GM10248 (cell line): ENCODE measurements around the gene MIER1.

Source experiments
- CTCF ChIA-PET: fragments of 300-600 bp; sonication (Branson Sonifier 250); formaldehyde crosslinking; extraction: SDS; loops from one replicate; lab custom pipeline; 2021; ENCODE audit warnings: antibody characterized with exemption; lab: Yijun Ruan, JAX
- POLR2A ChIA-PET: fragments of 350-650 bp; sonication (Branson Sonifier 250); formaldehyde crosslinking; extraction: SDS; loops from one replicate; lab custom pipeline; 2020; ENCODE audit warnings: antibody characterized with exemption; lab: Yijun Ruan, JAX
- DNase-seq: peaks from one replicate; pipeline ENCODE4 v3.0.0; 2012; ENCODE audit errors: extremely low spot score
- CTCF ChIP-seq: IDR thresholded peaks from 2 replicates; pipeline ENCODE4 v1.5.1; 2012; ENCODE audit warnings: mild to moderate bottlenecking, low read depth; ENCODE audit errors: extremely low read depth, missing control alignments, control extremely low read depth

Gene MIER1

DNA sequence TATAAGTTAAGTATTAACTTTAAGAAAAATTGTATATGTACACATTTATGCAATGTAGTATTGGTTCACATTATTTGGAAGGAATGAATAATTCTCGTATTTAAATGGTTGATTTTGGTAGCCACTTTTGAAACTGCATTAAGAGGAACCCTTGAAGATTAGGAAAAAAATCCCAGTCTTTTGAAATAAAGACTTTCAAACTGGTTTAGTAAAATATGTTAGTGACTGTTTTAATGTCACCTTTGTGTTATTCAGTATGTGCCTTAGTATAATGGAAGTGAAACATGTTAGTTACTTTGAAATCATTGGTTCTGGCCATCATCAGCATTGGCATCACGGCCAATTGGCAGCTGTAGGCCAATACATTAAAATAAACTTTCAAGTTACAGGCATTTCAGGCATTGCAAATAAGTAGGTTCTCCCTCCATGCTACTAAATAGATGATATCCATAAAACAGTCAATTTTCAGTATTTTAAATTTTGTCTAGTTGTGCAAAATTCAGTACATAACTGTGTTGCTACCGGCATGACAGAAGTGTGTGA, 4.4 kb downstream of the MIER1 start:
- TF ChIP-seq CTCF: no peak
- CTCF ChIA-PET: interaction anchor here (1.3 kb wide), 2 partner anchors 15 kb away, joined by 3 read pairs; no protein-coding TSS in a partner anchor
- POLR2A ChIA-PET: no interaction called here
- DNase-seq: no peak

- no peak for TF ChIP-seq CTCF
- ChIA-PET CTCF (interaction anchor here (1.3 kb wide), 2 partner anchors 15 kb away, joined by 3 read pairs; no protein-coding TSS in a partner anchor), POLR2A (no interaction called here)
- DNase-seq: no peak
These were observed 4.9 kb downstream of the MIER1 start for GRCh38 chr1:66929691-66929998.

GRCh38 chr1:66929999-66930822, 5.4 kb downstream of the MIER1 start:
- CTCF ChIA-PET: interaction anchor here (0.7 to 1.5 kb wide), 4 partner anchors 9 to 31 kb away, joined by 3 to 5 read pairs (median 3); no protein-coding TSS in a partner anchor
- TF ChIP-seq CTCF: peak; percentile 35
- POLR2A ChIA-PET: no interaction called here
- DNase-seq: peak; percentile 88

- TF ChIP-seq CTCF: no peak
- no peak for DNase-seq
- ChIA-PET POLR2A (no interaction called here), CTCF (interaction anchor here (0.7 to 1.5 kb wide), 3 partner anchors 9 to 31 kb away, joined by 3 to 5 read pairs (median 3); no protein-coding TSS in a partner anchor)
These were observed 6.0 kb downstream of the MIER1 start for GRCh38 chr1:66930823-66931174.

GRCh38 chr1:66931590-66931989, 6.8 kb downstream of the MIER1 start:
- TF ChIP-seq CTCF: no peak
- CTCF ChIA-PET: no interaction called here
- no peak for DNase-seq
- POLR2A ChIA-PET: no interaction called here

- TF ChIP-seq CTCF: no peak
- DNase-seq: no peak
- CTCF ChIA-PET: no interaction called here
- POLR2A ChIA-PET: no interaction called here
These were observed 7.5 kb downstream of the MIER1 start for GRCh38 chr1:66932291-66932690.
